GM19372 (cell line): ENCODE measurements around the gene C1QTNF5.

Source experiments
- ATAC-seq: cut with Tn5 transposase; IDR thresholded peaks from one replicate; pipeline ENCODE4 v1.9.1; 2021; ENCODE audit warnings: mild to moderate bottlenecking, low read depth, moderate library complexity; ENCODE audit not compliant: unreplicated experiment

The C1QTNF5 gene

GRCh38 chr11:119373921-119374631 lies 33.4 kb upstream of the C1QTNF5 start:
- no peak for ATAC-seq

DNA sequence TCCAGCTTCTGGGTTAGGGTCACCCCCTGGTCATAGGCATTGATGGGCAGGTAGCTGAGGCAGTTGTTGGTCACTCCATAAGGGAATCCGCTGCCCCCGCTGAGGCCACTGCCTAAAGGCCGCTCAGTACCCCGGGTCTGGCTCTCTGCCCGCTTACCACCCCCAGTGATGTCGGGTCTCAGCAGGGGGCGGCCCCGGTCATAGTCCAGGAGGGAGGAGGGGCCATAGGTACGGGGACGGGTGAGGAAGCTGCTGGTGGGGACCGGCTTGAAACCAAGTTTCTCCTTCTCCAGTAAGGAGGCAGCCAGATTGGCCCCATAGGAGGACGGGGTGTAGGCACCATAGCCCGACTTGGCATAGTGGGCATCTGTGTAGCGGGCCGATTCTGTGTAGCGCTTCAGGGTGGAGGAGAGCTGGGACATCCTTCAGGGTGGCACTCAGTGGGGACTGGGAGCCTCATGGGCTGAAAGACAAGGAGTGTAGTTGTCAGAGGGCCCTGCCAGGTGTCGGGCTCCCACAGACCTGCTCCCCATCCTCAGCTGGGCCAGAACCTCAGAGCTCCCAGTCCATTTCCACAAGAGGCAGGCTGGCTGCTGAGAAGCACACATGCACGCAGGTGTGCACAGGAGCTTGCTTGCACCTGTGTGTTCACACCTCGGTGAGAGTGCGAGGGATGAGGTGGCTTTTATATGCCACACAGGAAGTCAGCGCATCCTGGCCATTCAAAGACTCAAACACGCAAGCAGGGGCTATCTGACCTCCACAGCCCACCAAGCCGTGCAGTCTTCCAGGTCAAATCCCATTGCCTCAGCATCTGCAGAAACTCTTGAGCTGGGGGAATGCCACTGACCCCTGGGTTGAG lies 32.6 kb upstream of the C1QTNF5 start:
- ATAC-seq, result no peak

- no peak for ATAC-seq
Measured at GRCh38 chr11:119372260-119373058, 31.8 kb upstream of the C1QTNF5 start.

DNA sequence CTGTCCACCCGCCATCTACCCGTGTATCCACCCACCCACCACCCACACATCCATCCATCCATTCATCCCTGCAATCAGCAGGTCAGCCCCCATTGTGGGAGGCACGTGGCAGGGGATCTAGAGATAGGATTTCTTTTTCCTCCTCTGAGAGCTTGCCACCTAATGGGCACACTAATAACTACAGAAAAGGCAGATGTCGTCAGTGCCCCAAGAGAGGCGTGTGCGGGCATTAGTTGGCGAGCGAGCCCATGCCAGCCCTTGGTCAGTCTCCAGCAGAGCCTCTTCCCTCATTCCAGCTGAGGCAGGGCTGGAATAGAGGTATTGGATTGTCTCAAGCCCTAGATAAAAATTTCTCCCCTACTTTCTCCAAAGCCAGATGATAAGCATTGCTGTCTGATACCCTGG lies 31.1 kb upstream of the C1QTNF5 start:
- no peak for ATAC-seq

- ATAC-seq, result no peak
Measured at GRCh38 chr11:119371067-119371601, 30.5 kb upstream of the C1QTNF5 start.

GRCh38 chr11:119370486-119371046 lies 29.9 kb upstream of the C1QTNF5 start:
- ATAC-seq, result no peak

GRCh38 chr11:119369132-119369925 lies 28.6 kb upstream of the C1QTNF5 start:
- ATAC-seq, result no peak

DNA sequence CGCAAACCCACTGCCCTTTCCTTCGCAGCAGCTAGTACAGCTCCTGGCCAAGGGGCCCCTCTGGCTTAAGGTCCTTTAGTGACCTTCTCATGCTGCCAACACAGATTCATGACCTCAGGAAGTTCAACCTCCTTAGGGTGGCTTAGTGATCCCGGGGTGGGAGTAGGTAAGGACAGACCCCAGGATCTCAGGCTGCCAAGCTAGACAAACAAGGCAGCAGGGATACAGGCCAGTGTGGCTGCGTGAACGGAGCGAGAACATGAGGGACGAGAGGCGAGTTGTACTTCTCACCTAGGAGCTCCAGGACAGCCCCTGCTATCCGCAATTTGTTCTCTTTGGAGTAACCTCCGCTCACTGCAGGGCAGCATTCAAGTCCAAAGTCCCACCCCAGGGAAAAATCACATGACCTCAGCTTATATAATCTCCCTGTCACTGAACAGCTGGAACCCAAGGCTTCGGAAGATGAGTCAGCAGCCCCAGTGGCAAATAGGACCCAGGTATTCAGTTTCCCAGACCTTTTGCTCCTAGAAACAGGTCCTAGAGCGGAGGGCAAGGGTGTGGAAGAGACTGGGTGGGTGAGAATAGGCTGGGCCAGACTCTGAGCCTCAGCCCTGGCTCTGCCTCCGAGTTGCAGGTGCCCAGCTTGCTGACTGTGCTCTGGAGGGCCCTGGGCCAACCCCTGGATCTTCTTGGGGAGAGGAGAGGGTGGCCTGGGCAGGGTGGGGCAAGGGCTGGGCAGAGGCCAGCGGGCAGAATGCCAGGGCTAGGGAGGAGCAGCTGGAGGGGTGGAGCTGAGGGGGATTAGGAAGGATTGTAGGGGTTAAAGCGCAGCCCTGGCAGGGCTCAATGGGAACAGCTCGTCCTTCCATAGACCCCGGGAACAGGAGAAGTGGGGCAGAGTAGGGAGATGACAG lies 27.7 kb upstream of the C1QTNF5 start:
- ATAC-seq, result no peak

GRCh38 chr11:119367661-119368120 lies 27.0 kb upstream of the C1QTNF5 start:
- ATAC-seq, result no peak

- no peak for ATAC-seq
Measured at GRCh38 chr11:119366690-119367620, 26.3 kb upstream of the C1QTNF5 start.

- no peak for ATAC-seq
Measured at GRCh38 chr11:119365071-119365591, 24.4 kb upstream of the C1QTNF5 start.

DNA sequence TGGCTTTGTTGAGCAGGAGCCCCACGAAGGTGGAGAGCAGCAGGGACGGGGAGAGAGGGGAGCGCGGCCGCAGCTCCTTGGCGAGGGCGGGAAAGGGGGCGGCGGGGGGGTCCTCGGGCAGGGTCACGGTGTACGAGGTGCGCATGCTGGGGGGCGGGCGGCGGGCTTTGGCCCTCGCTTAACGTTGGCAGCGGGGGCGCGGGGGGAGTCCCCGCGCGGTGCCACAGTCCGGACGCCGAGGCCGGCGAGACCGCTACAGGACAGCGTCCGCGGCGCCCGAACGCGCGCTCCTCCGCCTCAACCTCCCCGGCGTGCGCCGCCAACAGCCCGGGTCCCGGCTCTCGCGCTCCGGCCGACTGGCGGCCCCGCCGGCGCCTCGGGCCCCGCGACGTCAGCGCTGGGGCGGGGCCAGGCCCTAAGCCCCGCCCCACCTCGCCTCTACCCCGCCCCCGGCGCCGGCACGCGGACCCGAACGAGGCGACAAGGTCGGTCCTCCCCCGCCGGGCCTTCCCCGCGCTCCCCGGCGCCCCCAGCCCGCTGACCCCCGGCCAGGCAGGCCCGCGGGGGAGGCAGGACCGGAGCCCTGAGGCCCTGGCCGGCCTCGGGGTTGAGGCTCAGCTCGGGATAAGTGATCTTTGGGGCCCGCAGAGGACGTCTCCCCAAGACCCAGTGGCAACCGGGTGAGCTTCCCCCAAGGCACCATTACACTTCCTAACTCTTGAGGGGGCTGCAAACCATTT lies 23.3 kb upstream of the C1QTNF5 start:
- ATAC-seq, result no peak

DNA sequence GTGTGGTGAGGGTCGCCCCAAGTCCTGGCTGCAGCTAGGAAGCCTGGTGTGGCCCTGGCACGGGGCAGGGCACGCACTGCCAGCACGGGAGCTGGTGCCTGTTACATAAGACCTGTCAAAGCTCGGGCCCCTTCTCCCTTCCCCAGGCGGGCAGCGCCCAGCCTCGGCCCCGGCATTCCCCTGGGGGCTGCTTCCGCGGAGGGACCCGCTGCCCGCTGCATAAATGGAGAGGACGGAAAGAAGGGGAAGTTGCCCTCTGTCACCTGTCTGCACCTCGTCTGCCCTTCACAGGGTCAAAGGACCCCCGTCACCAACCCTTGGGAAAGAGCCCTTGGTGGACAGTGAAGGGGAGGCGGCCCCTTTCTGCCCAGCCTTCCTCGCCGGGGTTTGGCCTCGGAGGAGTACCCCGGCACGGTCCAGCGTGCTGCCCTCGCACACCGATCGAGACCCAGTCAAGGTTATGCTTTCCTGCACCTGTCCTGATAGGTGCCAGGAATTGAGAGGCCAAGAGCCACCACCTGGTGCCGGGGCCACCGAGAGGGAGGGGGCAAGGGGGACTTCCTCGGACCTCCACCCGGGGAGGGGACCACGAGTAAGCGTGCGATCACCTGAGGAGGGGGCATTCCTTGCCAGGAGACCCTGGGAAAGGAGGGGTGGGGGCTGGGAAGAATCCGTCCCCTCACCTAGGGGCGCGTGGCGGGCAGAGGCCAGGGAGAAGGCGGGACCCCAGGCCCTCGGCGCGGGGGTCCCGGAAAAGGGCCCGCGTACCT lies 22.6 kb upstream of the C1QTNF5 start:
- no peak for ATAC-seq

DNA sequence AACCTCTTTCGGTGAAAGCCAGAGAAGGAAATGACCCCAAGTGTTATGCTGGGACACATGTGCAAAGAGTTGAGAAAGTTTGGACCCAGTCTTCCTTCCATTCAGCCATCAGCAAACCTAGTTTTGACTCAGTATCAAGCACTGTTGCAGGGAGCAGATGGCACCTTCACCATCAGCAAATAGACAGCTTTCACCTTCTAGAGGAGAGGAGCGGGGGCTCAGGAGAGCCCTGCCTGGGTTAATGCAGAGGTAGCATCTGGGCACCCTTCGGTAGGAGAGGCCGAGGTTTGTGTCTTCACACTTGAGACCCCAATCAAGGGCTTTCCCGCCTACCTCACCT lies 22.0 kb upstream of the C1QTNF5 start:
- no peak for ATAC-seq

- ATAC-seq, result no peak
Measured at GRCh38 chr11:119361941-119362725, 21.4 kb upstream of the C1QTNF5 start.
